ENCODE data around the gene MCOLN2. TPM values are rescaled to one million over a fixed set of nuclear protein-coding genes. Genes with fewer than 3 reads are reported as not detected.
"Not testable (repeated sequence)": the region's sequence is repeated elsewhere in the genome, so short reads cannot be mapped to it uniquely, and the experiment has no call there.

Gene MCOLN2
- total RNA-seq, 1 donor from 2014 or later, result 117 TPM

DNA sequence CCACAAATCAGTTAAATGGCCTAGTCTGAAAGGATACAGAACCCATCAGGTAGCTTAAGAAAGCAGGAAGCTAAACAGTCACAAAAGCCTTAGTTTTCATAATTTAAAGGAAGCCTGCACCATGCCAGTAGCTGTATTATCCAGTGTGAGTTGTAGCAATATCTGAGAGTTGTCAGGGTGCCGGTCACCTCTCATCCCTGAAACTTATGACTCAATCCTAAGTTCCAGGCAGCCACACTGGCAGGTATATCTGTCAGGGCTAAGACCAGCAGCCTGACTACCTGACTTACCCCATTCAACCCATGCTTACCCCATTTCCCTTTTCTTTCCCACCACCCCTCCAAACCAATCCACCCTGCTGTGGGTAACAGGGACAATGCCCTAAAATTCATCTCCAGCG is 66.1 kb downstream of the MCOLN2 start:
- H3K9me3 Mint-ChIP-seq, result no peaks in the 10 kb centered on the region
- intact Hi-C loops (cut with micrococcal nuclease), result loop anchor here (10.0 kb wide), 1 partner anchor 1026 kb away; no protein-coding TSS in a partner anchor
- no peak overlapping the region for H3K4me3 Mint-ChIP-seq
- no peaks in the 10 kb centered on the region for H3K27me3 Mint-ChIP-seq (ENCODE audit: insufficient read depth)
- H3K4me1 Mint-ChIP-seq (ENCODE audit: low read depth), result peaks cover 22% of the 10 kb centered on the region
- H3K36me3 Mint-ChIP-seq (ENCODE audit: low read depth), result peaks cover 40% of the 10 kb centered on the region
- H3K27ac Mint-ChIP-seq, result no peak overlapping the region
- no peak for DNase-seq (ENCODE audit: low spot score)

DNA sequence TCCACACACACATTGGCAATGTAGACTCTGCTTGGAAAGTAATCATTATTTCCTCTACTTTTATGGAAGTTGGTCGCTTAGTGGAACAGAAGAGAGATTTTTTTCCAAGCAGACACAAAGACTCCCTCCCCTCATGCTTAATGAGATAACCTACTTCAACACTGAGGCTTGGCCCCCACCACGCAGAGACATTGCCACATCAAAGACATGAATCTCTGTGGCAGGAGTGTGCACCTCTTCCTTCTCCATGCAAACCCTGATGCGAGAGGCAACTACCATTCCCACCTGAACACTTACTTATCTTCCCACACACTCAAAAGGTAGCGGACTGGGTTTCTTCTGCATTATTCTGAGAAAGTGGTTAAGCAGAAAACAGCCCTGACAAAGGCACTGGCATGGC is 66.6 kb downstream of the MCOLN2 start:
- H3K36me3 Mint-ChIP-seq (ENCODE audit: low read depth), result peaks cover 40% of the 10 kb centered on the region

DNA sequence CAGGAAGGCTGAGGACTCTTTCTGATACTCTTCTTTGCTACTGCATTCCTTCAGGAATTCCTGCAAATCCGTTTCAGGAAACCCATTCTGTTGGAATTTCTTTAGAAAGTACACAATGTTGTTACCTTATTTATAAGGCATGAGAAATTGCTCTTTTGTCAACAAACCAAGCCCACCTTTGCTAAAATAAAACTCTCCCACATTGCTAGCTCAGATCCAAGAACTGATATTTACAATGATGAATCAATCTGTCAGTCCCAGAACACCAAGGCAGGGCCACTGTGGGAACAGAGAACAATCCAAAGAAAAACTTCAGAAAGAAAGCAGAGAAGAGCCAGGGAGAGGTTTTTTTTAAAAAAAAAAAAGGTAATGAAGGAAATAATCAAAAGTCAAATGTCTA is 67.3 kb downstream of the MCOLN2 start:
- Mint-ChIP-seq H3K27me3 (ENCODE audit: insufficient read depth) (no peaks in the 10 kb centered on the region), H3K4me1 (ENCODE audit: low read depth) (peaks cover 22% of the 10 kb centered on the region), H3K9me3 (no peaks in the 10 kb centered on the region), H3K27ac (no peak overlapping the region), H3K4me3 (no peak overlapping the region), H3K36me3 (ENCODE audit: low read depth) (peaks cover 40% of the 10 kb centered on the region)
- intact Hi-C loops (cut with micrococcal nuclease), result no loop called here
- no peak for DNase-seq (ENCODE audit: low spot score)

More for the DNA sequence above, 66.6 kb downstream of the MCOLN2 start:
- Mint-ChIP-seq H3K4me3 (no peak overlapping the region), H3K27ac (no peak overlapping the region), H3K4me1 (ENCODE audit: low read depth) (peaks cover 22% of the 10 kb centered on the region), H3K27me3 (ENCODE audit: insufficient read depth) (no peaks in the 10 kb centered on the region), H3K9me3 (no peaks in the 10 kb centered on the region)
- DNase-seq (ENCODE audit: low spot score), result no peak
- intact Hi-C loops (cut with micrococcal nuclease), result loop anchor here (10.0 kb wide), 1 partner anchor 1026 kb away; no protein-coding TSS in a partner anchor

DNA sequence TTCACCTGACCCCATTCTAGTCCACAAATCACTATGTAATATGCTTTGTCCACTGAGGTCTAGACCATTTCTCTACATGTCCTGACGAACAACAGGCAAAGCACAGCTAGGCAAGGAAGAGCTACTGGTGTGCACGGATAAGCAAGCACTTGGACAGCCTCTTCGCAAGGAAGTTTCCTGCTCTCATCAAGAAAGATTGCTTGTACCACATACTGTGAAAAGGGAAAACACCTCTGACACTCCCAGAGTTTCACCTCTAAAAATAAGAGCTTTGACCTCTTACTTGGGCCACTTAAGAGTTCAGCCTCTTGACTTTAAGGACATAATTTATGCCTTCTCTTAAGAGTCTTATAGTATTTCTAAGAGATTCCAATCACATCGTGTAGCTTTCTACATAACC is 67.9 kb downstream of the MCOLN2 start:
- H3K36me3 Mint-ChIP-seq (ENCODE audit: low read depth), result peaks cover 40% of the 10 kb centered on the region
- H3K27me3 Mint-ChIP-seq (ENCODE audit: insufficient read depth), result no peaks in the 10 kb centered on the region
- H3K4me1 Mint-ChIP-seq (ENCODE audit: low read depth), result peaks cover 22% of the 10 kb centered on the region
- H3K4me3 Mint-ChIP-seq, result no peak overlapping the region
- intact Hi-C loops (cut with micrococcal nuclease), result no loop called here
- H3K9me3 Mint-ChIP-seq, result no peaks in the 10 kb centered on the region
- no peak overlapping the region for H3K27ac Mint-ChIP-seq
- DNase-seq (ENCODE audit: low spot score), result no peak

DNA sequence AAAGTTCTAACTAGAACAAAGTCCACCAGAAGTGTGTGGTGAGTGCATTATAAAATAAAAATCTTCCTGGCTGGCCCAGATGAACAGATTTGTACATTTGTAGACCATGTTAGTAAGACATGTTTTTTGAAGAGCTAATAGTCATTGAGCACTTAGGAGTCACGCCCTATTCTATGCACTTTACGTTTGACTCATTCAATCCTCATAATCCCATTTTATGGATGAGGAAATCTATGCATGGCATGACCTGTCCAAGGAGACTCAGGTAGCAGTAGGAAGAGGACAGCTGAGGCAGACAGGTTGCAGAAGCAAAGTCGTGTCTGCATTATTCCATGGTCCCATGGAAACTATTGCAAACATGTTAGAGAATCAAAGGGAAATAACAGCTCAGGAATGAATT is 73.6 kb downstream of the MCOLN2 start:
- Mint-ChIP-seq H3K27me3 (ENCODE audit: insufficient read depth) (peaks cover under 1% of the 10 kb centered on the region), H3K9me3 (no peaks in the 10 kb centered on the region), H3K4me3 (no peak overlapping the region), H3K36me3 (ENCODE audit: low read depth) (peaks cover 8% of the 10 kb centered on the region), H3K4me1 (ENCODE audit: low read depth) (peaks cover 6% of the 10 kb centered on the region), H3K27ac (no peak overlapping the region)
- no peak for DNase-seq (ENCODE audit: low spot score)
- intact Hi-C loops (cut with micrococcal nuclease), result no loop called here

DNA sequence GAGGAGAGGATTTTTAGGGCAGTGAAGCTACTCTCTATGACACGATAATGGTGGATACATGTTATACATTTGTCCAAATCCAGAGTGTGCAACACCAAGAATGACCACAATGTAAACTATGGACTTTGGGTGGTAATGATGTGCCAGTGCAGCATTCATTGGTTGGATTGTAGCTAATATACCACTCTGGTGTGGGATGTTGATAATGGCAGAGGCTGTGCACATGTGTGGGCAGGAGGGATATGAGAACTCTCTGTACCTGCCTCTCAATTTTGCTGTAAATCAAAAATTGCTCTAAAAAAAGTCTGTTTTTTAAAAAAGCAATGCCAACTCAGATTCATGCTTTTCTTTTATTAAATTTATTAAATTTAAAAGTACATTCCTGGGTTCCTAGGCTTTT is 76.8 kb downstream of the MCOLN2 start:
- intact Hi-C loops (cut with micrococcal nuclease), result no loop called here
- no peaks in the 10 kb centered on the region for H3K9me3 Mint-ChIP-seq
- H3K27ac Mint-ChIP-seq, result no peak overlapping the region
- H3K36me3 Mint-ChIP-seq (ENCODE audit: low read depth), result no peaks in the 10 kb centered on the region
- H3K27me3 Mint-ChIP-seq (ENCODE audit: insufficient read depth), result peaks cover 12% of the 10 kb centered on the region
- no peak for DNase-seq (ENCODE audit: low spot score)
- H3K4me3 Mint-ChIP-seq, result no peak overlapping the region
- H3K4me1 Mint-ChIP-seq (ENCODE audit: low read depth), result peaks cover 6% of the 10 kb centered on the region

DNA sequence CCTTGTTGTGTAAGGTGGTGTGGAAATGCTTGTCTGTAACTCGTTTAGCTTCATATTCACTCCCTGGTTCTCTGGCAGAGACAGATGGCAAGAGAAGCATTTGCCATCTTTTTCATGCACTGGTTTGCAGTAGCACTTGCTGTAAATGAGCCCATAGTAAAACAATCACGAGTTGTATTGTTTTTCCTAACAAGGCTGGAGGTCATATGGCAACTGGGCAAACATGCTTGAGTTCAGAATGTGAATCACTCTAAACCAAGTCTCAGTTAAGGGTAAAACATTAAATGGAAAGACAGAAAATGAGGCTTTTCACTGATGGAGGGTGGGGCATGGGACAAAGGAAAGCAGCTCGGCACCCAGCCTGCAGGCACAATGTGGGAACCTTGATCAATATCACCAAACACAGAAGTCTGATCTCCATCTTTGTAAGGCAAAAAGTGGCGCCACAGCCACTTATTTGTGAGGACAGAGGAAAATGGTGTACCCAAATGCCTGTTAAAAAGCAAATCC is 77.4 kb downstream of the MCOLN2 start:
- Mint-ChIP-seq H3K4me1 (ENCODE audit: low read depth) (peaks cover 6% of the 10 kb centered on the region), H3K27me3 (ENCODE audit: insufficient read depth) (peaks cover 12% of the 10 kb centered on the region), H3K9me3 (no peaks in the 10 kb centered on the region), H3K36me3 (ENCODE audit: low read depth) (no peaks in the 10 kb centered on the region), H3K27ac (no peak overlapping the region), H3K4me3 (no peak overlapping the region)
- intact Hi-C loops (cut with micrococcal nuclease), result no loop called here
- no peak for DNase-seq (ENCODE audit: low spot score)

DNA sequence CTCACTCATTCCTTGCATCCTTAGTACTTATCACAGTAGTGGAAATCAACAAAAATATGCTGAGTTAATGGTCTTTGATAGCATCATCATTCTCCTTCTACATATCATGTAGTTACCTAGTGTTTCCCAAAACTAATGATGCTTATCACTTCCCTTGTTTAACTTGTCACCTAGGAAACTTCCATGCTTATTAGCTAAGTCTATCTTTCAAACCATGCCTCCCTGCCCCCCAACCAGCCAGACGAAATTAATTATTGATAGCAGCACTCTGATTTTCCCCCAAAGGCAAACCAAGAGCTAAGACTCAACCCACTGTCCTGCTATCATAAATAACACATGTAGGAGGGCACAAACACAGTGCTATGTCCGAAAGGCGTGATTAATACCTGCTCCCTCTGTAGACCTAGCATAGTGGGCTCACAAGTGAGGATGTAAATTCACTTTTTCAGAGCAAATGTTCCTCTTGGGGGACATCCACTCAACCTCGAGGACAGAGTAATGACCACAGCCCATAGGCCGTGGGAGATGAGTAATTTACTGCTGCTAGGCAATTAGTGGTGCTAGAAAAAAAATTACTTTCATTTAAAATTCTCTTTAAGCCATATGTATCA is 78.1 kb downstream of the MCOLN2 start:
- intact Hi-C loops (cut with micrococcal nuclease), result no loop called here
- Mint-ChIP-seq H3K27ac (no peak overlapping the region), H3K4me1 (ENCODE audit: low read depth) (peaks cover 6% of the 10 kb centered on the region), H3K9me3 (no peaks in the 10 kb centered on the region), H3K4me3 (no peak overlapping the region), H3K36me3 (ENCODE audit: low read depth) (no peaks in the 10 kb centered on the region), H3K27me3 (ENCODE audit: insufficient read depth) (peaks cover 12% of the 10 kb centered on the region)
- no peak for DNase-seq (ENCODE audit: low spot score)

DNA sequence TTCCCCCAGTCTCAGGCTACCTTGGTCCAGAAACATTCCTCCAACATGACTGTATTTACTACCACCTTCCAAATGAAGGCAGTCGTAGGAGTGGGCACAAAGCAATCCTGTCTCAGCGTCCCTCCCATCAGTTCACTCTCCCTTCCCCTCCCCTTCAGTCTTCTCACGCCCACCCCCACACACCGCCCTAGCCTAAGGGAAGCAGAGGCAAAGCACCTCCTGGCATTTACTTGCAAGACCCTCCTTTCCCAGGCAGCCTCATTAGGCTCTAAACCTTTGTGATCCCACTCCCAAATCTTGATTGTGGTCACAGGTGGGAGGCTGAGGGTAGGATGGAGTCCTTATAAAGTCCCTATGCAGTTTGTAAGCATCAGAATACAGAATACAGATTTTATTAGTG is 80.0 kb downstream of the MCOLN2 start:
- intact Hi-C loops (cut with micrococcal nuclease), result no loop called here
- H3K27ac Mint-ChIP-seq, result no peak overlapping the region
- no peaks in the 10 kb centered on the region for H3K36me3 Mint-ChIP-seq (ENCODE audit: low read depth)
- no peak overlapping the region for H3K4me3 Mint-ChIP-seq
- no peaks in the 10 kb centered on the region for H3K4me1 Mint-ChIP-seq (ENCODE audit: low read depth)
- H3K9me3 Mint-ChIP-seq, result no peaks in the 10 kb centered on the region
- peaks cover 23% of the 10 kb centered on the region for H3K27me3 Mint-ChIP-seq (ENCODE audit: insufficient read depth)
- no peak for DNase-seq (ENCODE audit: low spot score)

DNA sequence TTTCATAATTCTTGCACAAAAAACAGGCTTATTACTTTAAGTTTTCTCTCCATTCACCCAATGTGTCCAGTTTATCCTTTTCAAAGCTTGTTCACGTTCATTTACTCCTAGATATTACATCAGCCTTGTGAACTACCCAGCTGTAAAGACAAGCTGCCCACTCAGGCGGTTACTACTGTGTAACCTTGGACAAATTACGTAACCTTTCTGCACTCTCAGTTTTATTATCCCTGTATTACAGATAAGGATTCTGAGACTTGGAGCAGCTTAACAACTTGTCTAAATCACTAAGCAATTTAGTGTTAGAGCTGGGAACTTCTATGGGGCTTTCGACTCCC is 83.4 kb downstream of the MCOLN2 start:
- H3K36me3 Mint-ChIP-seq (ENCODE audit: low read depth), result no peaks in the 10 kb centered on the region
- intact Hi-C loops (cut with micrococcal nuclease), result no loop called here
- H3K27me3 Mint-ChIP-seq (ENCODE audit: insufficient read depth), result peaks cover 40% of the 10 kb centered on the region
- no peaks in the 10 kb centered on the region for H3K4me1 Mint-ChIP-seq (ENCODE audit: low read depth)
- H3K27ac Mint-ChIP-seq, result no peak overlapping the region
- no peak overlapping the region for H3K4me3 Mint-ChIP-seq
- H3K9me3 Mint-ChIP-seq, result peaks cover 4% of the 10 kb centered on the region
- DNase-seq (ENCODE audit: low spot score), result no peak

DNA sequence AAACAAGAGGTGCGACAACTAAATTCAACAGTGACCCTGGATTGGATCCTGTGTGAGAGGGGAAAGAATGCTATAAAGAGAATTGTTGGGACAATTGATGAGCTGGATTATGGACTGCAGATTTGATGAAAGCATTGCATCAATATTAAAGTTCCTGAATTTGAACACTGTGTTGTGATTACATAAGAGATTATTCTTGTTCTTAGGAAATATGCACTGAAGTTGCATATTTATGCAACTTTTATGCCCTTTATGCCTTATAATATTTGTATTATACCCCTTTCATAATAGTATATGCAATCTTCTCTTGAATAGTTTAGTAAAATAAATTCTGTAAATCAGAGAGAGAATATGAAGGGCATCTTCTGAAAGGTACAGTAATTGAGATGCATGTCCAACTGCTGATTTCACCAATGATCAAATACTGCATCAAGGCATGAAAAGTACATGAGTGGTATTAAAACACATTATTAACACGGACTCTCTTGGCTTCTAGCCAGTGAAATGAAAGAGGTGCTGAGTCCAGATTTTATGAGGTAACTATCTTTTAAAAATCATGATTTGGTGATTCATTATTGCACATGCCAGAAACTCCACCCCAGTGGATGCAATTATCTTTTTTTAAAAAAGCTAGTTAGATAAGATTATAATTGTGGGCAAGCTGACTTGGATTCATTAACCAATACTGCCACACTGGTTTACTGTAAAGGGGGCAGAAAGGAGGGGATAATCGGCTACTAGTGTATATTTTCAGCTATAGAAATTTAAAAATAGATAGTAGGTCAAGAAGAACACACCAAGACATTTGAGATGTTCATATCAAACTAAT is 84.0 kb downstream of the MCOLN2 start:
- Mint-ChIP-seq H3K27ac (no peak overlapping the region), H3K36me3 (ENCODE audit: low read depth) (no peaks in the 10 kb centered on the region), H3K9me3 (peaks cover 4% of the 10 kb centered on the region), H3K4me3 (no peak overlapping the region), H3K4me1 (ENCODE audit: low read depth) (no peaks in the 10 kb centered on the region), H3K27me3 (ENCODE audit: insufficient read depth) (peaks cover 39% of the 10 kb centered on the region)
- intact Hi-C loops (cut with micrococcal nuclease), result no loop called here
- DNase-seq (ENCODE audit: low spot score), result no peak

DNA sequence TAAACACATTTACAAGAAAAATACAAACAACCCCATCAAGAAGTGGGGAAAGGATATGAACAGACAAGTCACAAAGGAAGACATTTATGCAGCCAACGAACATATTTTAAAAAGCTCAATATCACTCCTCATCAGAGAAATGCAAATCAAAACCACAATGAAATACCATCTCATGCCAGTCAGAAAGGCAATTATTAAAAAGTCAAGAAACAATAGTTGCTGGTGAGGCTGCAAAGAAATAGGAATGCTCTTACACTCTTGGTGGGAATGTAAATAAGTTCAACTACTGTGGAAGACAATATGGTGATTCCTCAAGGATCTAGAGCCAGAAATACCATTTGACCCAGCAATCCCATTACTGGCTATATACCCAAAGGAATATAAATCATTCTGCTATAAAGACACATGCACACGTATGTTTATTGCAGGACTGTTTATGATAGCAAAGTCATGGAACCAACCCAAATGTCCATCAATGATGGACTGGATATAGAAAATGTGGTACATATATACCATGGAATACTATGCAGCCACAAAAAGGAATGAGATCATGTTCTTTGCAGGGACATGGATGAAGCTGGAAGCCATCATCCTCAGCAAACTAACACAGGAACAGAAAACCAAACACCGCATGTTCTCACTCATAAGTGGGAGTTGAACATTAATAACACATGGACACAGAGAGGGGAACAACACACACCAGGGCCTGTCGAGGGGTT is 88.0 kb downstream of the MCOLN2 start:
- H3K4me3 Mint-ChIP-seq; H3K9me3 Mint-ChIP-seq; H3K36me3 Mint-ChIP-seq (ENCODE audit: low read depth); intact Hi-C loops (cut with micrococcal nuclease); H3K4me1 Mint-ChIP-seq (ENCODE audit: low read depth); H3K27ac Mint-ChIP-seq; DNase-seq (ENCODE audit: low spot score): not testable (repeated sequence)
- peaks cover 29% of the 10 kb centered on the region for H3K27me3 Mint-ChIP-seq (ENCODE audit: insufficient read depth)

Measured in activated T-helper 1 cell treated with anti-CD3 and anti-CD28 coated beads, Interleukin-12 subunit alpha, Interleukin-12 subunit beta, Interleukin-2, Interleukin-4 antibody, amounts not matched to agents 30 ng/mL and 10 ng/mL and 1 ng/mL, durations not matched to agents 14 hours and 24 hours and 36 hours (primary cell).